ENCODE measurements around the gene B2M.
"Not testable (repeated sequence)": the region's sequence is repeated elsewhere in the genome, so short reads cannot be mapped to it uniquely, and the experiment has no call there.

Gene B2M

GRCh38 chr15:44711096-44711742, at the start of gene B2M, which contains the start of gene PATL2:
TSS of gene B2M (plus strand) at chr15:44711517. CDS start at chr15:44711547, 30 bp downstream.
TSS of gene PATL2 (minus strand) at chr15:44711323. CDS start at chr15:44676490, 34,833 bp downstream.
- DNase-seq (ENCODE audit: low spot score), result peak; percentile 79

DNA sequence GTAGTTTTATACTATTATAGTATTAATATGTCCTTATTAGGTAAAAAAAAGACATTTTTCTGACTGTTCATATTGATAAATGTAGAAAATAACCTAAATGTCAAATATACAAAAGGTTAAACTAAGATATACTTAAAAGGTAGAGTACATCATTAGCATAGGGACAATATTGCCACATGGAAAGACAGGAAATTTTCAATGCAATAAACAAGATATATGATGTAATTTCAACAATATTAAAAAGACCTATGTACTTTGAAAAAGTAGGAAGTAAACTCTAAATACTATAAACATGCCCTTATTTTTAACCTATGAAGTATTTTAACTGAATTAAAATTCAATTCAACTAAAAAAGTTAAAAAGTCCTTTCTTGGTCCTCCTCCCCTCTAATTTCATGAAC, 49.7 kb upstream of the B2M start:
- DNase-seq (ENCODE audit: low spot score), result no peak

GRCh38 chr15:44662478-44663409, 48.6 kb upstream of the B2M start:
- DNase-seq (ENCODE audit: low spot score), result peak; percentile 43

- DNase-seq (ENCODE audit: low spot score), result peak; percentile 87
Measured at GRCh38 chr15:44663410-44664308, 47.7 kb upstream of the B2M start, which contains the start of gene SPG11. TSS of gene SPG11 (minus strand) at chr15:44663662. CDS start at chr15:44663647, 15 bp downstream.

DNA sequence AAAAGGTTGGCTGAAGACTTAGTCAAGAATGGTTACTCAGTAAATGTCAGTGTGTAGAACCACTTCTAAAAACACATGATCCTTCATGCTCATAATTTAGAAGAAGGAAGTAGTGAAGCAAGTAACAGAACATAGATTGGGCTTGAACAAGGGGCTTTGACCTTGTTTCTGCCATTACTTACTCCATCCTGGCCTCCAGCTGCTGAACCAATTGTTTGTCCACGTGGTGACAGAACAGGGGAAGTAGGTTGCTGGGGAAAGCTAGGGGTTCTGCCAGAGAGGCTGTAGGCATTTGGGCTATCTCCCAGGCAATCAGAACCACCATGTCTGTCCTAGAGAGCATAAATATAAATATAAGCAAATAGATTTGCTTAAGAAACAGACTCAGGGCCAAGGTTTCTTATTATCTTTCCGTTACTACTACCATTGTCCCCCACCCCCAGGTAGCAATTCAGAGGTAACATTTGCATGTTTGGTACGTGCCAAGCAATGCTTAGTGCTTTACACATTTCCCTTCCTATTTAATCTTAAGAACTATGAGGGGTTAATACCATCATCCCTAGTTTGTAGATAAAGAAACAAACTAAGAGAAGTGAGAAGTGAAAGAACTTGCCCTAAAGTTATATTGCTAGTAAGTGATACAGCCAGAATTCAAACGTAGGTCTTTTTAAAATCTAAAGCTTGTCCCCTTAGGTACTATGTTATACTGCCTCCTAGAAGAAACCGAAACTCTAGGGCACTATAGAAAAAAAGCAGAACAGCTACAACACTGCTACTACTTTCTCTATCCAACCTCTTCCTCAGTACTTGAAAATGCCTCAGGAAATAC, 44.9 kb upstream of the B2M start:
- no peak for DNase-seq (ENCODE audit: low spot score)

DNA sequence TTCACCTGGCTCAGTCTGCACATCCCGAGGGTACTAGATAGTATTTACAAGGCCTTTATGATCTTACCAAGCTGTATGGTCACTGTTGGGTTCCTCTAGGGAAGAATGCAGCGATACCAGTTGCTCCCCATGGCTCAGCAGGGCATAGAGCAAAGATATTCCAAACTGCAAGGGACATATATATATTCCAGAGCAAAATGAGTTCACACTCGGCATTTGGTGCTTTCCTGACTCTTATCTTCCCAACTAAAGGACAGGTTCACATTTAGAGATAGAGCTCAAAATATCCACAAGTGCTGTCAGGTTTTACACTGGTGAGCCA, 44.3 kb upstream of the B2M start:
- no peak for DNase-seq (ENCODE audit: low spot score)

DNA sequence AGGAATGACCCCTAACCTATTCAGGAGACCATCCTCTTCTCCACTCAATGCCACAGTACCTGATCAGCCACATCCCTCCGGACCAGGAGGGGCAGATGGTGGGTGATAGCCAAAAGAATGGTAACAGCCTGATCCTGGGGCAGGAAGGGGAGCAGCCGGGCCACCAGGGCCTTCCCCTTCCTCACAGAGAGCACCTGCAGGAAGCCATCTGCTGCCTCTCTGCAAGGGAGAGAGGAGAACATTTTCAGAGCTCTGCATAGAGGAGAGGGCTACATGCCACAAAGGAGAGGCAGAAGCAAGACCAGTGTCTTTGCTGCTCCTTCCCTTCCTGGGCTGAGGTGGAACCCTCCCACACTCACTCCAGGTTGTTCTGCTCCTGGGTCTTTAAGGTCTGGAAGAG, 42.4 kb upstream of the B2M start:
- no peak for DNase-seq (ENCODE audit: low spot score)

DNA sequence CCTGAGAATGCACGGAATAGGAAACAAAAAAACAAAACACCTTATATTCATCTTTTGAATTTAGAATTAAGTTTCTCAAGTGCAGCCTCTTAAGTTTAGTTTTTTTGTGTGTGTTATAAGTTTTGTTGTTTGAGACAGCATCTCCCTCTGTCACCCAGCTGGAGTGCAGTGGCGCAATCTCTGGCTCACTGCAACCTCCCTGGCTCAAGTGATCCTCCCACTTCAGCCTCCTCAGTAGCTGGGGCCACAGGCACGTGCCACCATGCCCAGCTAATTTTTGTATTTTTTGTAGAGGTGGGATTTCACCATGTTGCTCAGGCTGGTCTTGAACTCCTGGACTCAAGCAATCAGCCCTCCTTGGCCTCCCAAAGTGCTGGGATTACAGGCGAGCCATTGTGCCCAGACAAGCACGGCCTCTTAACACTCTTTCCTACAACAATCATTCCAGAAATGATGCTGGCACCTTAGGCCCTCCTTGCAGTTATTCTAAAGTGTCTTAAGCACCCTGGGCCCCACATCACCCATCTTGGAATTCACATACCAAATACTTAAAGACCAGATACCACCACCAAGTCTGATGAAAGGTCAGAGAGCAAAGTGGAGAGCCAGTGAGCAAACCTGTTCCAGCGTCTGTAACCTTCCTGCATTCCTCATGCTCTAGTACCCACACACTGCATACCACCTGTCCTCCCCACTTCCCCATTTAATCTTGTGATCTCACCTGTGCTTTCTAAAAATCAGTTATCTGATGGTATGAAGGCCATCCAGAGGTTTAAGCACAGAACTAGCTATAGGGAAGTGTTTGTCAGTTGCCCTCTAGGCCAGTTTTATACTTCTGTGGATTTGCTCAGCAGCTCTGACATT, 41.0 kb upstream of the B2M start:
- no peak for DNase-seq (ENCODE audit: low spot score)

DNA sequence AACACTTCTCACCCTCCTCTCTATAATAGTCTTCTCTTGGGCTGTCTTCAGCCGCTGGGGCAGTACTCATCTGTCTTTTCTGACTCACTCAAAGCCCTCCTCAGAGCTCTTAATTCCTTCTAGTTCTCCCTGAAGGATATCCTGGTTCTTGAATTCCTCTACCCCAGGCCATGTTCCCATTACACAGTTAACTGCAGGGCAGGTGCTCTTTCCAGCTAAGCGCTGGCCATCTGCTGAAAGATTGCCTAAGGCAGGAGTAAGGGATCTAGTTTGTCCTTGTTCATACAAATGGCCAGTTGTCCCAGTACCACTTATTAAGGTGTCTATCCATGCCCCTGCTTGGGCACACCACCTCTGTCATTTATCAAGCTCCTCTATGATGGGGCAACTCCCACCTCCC, 37.7 kb upstream of the B2M start:
- DNase-seq (ENCODE audit: low spot score), result no peak

DNA sequence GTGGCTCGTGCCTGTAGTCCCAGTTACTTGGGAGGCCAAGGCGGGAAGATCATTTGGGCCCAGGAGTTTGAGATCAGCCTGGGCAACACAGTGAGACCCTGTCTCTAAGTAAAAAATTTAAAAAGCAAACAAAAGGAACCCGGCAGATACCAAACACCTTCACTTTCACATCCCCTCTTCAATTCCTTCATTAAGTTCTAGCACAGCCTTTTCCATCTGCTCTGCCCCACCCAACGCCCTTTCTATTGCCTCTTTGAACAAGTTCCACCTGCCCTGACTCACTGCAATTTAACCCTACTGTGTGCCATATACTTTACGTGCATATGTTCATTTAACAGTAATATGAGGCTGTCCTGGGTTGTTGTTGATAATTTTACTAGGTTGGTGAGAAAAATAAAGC, 35.4 kb upstream of the B2M start:
- DNase-seq (ENCODE audit: low spot score), result no peak

GRCh38 chr15:44676676-44677075, 34.6 kb upstream of the B2M start:
- DNase-seq (ENCODE audit: low spot score), result no peak

DNA sequence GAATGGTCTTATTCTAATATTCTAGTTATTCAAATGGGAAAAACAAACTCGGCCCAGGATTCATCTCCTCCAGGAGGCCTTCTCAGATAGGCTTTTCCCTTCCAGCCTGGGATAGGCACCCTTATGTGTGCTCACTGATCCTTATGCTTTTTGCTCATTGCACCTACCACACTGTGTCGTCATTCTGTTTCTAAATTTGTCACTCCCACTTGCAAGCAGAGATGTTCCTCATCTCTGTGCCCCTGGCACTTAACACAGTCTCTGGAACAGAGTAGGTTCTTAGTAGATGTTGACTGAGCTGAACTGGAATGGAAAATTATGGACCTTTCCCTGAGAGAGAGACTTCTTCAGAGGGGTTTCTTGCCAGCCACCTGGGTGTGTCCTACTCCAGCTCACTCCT, 29.1 kb upstream of the B2M start:
- DNase-seq (ENCODE audit: low spot score), result no peak

DNA sequence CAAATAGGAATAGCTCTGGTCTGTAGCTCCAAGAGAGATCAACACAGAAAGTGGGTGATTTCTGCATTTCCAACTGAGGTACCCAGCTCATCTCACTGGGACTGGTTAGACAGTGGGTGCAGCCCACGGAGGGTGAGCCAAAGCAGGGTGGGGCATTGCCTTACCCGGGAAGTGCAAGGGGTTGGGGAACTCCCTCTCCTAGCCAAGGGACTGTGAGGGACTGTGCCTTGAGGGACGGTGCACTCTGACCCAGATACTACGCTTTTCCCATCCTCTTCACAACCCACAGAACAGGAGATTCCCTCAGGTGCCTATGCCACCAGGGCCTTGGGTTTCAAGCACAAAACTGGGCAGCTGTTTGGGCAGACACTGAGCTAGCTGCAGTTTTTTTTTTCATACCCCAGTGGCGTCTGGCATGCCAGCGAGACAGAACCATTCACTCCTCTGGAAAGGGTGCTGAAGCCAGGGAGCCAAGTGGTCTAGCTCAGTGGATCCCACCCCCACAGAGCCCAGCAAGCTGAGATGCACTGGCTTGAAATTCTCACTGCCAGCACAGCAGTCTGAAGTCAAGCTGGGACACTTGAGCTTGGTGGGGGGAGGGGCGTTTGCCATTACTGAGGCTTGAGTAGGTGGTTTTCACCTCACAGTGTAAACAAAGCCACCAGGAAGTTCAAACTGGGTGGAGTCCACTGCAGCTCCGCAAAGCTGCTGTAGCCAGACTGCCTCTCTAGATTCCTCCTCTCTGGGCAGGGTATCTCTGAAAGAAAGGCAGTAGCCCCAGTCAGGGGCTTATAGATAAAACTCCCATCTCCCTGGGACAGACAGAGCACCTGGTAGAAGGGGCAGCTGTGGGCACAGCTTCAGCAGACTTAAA, 28.3 kb upstream of the B2M start:
- DNase-seq (ENCODE audit: low spot score), result not testable (repeated sequence)

GRCh38 chr15:44689318-44689717, 22.0 kb upstream of the B2M start:
- DNase-seq (ENCODE audit: low spot score), result not testable (repeated sequence)

- not testable (repeated sequence) for DNase-seq (ENCODE audit: low spot score)
Measured at GRCh38 chr15:44690245-44690644, 21.1 kb upstream of the B2M start.

GRCh38 chr15:44692659-44693058, 18.7 kb upstream of the B2M start:
- no peak for DNase-seq (ENCODE audit: low spot score)

- no peak for DNase-seq (ENCODE audit: low spot score)
Measured at GRCh38 chr15:44694416-44694815, 16.9 kb upstream of the B2M start.

DNA sequence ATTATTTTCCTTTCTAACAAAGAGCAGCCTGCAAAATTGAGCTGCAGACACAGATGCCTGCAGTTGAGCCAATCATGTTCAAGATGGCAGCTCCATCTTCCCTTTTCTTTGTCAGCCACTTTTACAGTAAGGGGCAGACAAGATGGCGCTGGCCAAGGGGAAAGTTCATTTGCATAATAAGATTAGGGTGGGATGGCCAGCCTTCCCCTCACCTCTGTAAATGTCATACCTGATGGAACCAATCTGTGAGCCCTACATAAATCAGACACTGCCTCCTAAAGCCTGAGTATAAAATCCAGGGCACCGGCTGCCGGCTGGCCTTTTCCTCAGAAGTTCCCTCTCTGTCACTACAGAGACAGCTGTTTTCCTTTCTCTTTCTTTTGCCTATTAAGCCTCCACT, 16.0 kb upstream of the B2M start:
- DNase-seq (ENCODE audit: low spot score), result no peak

- no peak for DNase-seq (ENCODE audit: low spot score)
Measured at GRCh38 chr15:44697014-44697413, 14.3 kb upstream of the B2M start.
